ENCODE measurements around the gene MTF1.
A peak's percentile ranks its signal among the peaks of the same experiment; 100 is the strongest.

The MTF1 gene

DNA sequence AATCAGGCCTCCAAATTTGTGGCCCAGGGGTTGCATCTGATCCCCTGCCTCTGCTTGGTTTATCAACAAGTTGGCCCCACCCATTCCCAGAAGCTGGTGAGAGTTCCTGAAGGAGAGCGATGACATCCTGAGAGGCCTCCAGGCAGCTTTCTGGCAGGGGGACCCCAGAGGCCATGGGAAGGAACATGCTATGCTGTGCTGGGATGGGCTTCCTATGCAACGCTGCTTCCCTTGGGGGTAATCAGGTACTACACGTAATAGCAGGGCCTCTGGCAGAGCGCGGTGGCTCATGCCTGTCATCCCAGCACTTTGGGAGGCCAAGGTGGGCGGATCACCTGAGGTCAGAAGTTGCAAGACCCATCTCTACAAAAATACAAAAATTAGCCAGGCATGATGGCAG, 8.4 kb upstream of the MTF1 start:
- DNase-seq (ENCODE audit: low read depth in 2 of 2): no peak

DNA sequence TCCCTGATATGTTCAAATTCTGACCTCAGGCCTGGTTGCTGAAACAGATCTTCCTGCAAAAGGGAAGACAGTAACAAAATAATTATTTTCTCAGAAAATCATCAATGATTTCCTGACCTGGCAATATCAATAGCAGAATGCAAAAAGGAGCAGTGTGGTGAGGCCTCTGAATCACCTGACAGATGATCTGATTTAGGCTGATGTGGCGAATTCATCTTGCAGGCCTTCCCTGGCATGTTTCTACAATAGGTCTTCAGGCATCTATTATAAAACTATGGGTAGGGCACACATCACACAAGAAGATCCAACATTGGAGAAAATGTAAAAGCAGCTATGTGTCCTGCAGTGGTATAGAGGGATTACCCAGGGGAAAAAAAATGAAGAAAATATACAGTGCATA, 7.1 kb upstream of the MTF1 start:
- DNase-seq (ENCODE audit: low read depth in 2 of 2): no peak

DNA sequence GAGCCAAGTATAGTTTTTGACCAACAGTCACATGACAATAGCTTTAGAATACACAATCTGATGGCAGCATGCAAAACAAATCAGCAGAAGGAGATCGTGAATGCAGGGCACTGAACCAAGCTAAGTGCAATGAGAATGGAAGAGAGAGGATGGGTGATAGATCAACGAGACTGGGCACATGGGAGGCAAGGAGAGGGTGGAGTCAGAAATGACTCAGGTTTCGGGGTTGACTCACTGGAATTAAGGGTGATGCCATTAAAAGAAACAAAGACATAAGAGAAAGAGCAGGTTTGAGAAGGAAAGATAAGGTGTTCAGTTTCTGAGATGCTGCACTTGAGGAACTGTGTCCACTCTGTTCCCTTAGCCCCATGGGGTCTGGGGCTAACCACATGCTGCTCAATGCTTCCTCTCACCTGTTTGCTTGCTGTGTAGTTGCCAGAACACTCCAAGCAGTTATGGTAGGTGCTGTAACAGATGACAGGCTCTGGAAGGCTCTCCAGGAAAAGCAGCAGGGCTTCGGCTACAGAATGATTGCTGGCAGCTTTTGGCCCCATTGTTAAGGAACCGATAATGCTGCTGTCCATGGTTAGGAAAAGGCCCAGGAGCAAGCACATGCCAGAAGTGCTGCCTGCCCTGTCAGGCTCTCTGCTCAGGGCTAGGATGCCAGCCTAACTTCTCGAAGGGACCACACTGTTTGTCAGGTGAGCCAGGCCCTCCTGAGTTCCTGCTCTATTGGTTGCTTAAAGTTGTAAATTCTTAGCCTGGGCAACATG, 6.1 kb upstream of the MTF1 start:
- DNase-seq (ENCODE audit: low read depth in 2 of 2): peak; percentile 18 to 25

DNA sequence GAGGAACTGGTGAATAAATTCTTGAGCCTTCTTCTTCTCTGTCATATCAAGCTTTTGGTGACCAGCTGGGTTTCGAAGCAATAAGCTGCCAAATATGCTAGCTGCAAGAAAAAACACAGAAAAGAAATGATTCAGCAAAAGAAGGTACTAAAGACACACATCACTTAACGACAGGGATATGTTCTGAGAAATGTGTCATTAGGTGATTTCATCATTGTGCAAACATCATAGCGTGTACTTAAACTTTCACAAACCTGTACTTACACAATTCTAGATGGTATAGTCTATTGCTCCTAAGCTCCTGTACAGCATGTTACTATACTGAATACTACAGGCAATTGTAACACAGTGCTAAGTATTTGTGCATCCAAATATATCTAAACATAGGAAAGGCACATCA, 2.9 kb upstream of the MTF1 start:
- DNase-seq (ENCODE audit: low read depth in 2 of 2): no peak

DNA sequence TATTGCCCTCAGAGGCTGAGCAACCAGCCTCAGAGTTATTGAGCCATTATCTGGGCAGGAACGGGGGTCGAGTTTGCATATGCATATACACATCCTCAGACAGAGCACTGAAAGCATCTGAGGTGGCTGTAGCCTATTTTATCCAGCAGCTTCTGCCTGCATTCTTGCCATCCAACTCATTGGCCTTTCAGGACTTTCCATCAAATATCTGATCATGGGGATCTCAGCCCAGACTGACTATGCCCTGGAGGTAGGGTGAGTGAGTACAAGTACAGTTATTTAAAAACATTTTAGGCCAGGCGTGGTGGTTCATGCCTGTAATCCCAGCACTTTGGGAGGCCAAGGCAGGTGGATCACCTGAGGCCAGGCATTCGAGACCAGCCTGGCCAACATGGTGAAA, 1.8 kb upstream of the MTF1 start:
- no peak for DNase-seq (ENCODE audit: low read depth in 2 of 2)

DNA sequence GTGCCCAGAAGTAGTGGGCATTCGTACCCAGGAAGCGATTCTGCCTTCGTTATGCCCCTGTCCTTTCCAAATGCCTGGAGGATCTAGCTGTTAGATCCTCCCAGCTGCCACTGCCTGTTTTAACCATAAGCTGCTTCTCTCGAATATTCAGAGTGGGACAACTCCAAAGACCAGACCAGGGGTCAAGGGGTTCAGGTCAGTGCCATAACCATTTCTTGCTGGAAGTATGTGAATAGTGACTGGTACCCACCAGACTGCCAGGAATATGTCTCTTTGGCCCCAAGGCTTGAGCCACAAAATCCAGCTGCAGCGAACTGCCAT, 914 bp upstream of the MTF1 start:
- no peak for DNase-seq (ENCODE audit: low read depth in 2 of 2)

DNA sequence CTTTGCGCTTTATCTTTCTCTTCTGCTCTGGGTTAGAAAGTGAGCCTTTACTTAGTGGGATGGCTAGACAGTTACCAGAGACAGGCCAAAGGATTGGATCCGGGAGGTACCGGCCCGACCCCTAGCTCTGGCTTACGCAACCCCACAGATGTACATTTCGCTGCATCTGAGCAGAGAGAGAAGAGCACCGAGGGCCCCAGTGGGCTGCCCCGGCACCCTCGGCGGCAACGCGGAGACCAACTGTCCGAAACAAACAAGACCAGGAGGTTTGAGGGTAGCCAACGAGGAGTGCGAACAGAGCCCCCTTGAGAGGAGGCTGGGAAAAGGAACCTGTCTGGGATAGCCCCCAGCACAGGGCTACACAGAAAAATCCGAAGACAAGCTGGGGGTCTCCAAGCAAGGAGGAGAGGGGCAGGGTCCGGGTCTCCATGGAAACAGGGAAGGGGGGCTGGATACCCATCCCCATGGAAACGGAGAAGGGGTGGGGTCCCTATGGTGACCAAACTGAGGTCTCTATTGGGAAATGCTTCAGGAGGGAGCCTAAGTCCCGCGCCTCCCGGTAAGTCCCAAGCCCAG, 373 bp downstream of the MTF1 start:
- no peak for DNase-seq (ENCODE audit: low read depth in 2 of 2)

DNA sequence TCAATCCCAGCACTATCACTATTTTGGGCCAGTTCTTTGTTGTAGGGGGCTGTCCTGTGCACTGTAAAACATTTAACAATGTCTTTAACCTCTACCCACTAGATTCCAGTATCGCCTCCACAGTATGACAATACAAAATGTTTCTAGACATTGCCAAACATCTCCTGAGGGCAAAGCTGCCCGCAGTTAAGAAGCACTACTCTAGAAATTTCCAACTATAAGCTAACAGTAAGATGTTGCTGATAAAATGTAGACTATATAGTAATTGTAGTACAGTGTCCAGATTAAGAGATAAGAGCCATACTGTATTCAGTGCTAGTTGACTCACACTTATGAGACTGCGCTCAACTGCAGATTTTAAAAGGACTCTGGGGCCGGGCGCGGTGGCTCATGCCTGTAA, 5.0 kb downstream of the MTF1 start:
- no peak for DNase-seq (ENCODE audit: low read depth in 2 of 2)

DNA sequence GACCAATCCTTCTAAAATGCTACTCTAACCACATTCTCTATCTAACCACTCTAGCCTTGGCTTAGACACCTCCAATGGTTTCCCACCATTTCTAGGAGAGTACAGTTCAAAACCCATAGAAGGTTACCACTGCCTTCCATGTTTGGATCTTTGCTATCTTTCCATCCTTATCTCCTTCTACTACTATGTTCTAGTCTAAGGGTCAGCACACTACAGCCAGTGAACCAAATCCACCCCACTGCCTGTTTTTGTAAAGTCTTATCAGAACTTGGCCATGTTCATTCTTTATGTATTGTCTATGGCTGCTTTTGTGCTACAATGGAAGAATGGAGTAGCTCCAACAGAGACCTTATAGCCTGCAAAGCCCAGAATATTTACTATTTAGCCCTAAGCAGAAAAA, 6.2 kb downstream of the MTF1 start:
- no peak for DNase-seq (ENCODE audit: low read depth in 2 of 2)

DNA sequence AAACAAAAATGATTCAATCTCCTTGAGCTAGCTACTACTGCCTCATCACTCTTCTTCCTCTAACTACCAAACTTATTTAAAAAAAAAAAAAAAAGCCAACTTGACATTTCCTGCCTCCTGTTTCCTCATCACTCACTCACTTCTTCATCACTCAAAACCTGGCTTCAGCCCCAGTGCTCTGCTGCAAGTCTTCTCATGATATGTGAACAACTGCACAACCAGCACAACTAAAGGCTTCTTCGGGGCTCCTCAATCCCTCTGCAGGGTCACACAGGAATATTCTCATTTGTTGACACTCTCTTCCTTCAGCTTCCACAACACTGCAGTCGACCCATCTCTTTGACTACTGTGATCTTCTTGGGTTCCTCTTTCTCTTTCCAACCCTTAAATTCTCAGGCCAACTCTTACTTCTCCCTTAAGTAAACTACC, 7.6 kb downstream of the MTF1 start:
- no peak for DNase-seq (ENCODE audit: low read depth in 2 of 2)

DNA sequence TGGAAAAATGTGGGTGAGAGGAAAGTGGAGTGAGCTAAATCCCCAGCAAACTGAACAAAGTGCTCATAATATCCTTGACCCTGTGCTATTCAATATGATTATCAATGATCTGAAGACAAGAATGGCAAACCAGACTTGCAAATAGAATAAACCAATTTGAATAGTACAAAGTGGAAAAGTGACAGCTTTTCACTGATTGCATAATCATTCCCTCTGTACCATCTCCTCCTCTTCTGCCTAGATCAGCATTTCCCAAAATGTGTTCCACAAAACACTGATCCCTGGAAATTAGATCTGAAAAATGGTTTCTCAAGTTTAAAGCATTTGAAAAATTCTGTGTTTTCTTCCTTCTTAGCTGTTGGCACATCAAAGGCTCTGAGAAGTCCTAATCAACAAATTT, 8.1 kb downstream of the MTF1 start:
- DNase-seq (ENCODE audit: low read depth in 2 of 2): no peak

DNA sequence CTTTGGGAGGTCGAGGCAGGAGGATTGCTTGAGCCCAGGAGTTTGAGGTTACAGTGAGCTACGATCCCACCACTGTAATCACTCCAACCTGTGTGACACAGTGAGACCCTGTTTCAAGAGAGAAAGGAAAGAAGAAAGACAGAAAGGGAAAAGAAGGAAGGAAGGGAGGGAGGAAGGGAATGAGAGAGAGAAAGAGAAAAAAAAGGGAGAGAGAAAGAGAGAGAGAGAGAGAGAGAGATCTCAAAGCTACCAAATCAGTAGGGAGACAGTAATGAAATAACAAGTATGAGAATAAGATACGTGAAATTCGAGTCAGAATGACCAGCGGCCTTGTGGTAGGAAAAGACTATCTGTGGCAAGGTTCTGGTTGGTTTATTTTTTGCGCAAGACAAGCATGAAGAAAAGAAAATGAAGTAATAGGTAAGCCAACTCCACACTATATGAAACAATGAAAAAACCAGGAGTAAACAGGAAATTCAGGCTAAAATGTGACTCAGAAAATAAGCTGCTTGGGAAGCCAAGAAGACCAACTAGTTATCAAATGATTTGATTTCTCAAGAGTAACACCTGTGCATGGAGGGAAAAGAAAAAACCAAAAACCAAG, 8.9 kb downstream of the MTF1 start:
- no peak for DNase-seq (ENCODE audit: low read depth in 2 of 2)

DNA sequence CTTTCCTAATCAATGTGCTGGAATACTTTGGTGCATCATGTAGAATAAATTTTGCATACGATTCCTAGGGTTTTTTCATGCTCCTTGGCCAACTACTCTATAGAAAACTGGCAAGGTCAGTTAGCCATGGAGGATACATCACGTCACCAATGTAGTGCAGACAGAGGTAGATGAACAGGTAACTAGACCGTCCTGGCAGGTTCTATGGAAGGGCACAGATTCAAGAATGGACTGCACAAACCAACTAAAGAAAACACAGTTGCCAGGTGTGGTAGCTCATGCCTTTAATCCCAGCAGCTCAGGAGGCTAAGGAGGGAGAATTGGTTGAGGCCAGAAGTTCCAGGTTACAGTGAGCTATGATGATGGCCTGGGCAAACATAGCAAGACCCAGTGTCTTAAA, 9.9 kb downstream of the MTF1 start:
- no peak for DNase-seq (ENCODE audit: low read depth in 2 of 2)

DNA sequence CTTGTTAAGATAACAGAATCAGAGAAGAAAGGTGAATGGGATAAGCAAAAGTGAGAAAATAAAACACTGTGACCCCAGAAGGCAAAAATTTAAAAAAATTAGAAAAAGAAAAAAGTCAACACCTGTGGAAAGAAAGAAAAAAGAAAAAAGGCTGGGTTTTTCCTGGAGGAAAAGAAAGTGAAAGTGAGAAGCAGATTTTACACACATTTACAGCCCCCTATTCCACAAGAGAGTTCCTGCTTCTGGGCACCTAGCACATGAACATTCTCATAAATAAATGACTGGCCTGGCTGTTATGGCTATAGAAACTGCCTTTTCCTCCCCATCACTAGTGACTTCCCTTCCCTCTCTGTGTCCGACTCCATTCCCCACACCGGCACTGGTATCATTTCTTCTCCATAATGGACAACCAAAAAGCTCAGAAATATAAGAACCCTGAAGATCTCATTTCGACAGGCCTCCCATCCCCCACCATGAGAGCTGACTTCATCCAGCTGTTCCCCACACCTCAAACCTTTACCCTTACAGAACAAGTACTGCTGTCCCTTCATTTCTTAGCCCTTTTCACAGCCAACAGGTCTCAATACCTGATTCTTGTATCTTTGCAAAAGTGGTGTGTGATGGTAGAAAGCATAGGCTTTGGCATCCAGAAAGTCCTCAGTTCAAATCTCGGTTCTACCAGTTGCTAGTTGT, 12.6 kb downstream of the MTF1 start:
- no peak for DNase-seq (ENCODE audit: low read depth in 2 of 2)

DNA sequence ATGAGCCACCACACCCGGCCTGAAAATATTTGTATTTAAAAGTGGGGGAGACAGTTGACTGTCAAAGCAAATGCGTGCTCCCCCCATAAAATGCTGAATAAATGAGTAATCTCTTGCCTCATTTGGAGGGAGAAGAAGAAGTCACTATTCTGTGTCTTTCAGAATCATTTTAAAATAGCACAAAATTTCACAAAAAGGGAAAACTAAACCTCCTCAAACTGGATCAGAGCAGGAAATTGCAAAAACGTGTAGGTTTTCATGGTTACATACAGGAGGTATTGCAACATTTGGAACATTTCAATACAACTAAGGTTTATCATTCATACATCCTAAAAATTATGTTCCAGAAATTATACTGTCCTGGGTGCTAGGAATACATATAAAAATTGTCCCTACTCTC, 13.6 kb downstream of the MTF1 start:
- no peak for DNase-seq (ENCODE audit: low read depth in 2 of 2)

DNA sequence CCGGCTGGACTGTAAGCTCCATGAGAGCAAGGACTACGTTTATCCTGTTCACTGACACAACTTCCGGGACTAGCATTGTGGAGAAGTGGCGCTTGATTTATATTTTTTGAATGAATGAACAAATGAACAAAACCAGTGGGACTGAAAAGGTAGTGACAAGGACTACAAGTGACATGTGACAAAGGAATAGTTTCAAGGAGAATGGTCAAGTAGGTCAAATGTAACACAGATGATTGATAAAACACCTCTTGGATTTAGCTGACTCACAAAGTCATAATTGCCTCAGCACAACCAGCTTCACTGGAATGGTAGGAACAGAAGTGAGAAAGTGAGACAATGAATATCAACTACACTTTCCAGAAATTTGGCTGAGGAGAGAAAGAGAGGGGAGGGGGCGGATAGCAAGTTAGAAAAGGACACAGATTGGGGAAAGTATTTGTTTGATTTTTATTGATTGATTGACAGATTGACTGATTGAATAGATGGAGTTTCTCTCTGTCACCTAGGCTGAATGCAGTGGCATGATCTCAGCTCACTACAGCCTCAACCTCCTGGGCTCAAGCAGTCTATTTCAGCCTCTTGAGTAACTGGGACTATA, 14.2 kb downstream of the MTF1 start:
- no peak for DNase-seq (ENCODE audit: low read depth in 2 of 2)

DNA sequence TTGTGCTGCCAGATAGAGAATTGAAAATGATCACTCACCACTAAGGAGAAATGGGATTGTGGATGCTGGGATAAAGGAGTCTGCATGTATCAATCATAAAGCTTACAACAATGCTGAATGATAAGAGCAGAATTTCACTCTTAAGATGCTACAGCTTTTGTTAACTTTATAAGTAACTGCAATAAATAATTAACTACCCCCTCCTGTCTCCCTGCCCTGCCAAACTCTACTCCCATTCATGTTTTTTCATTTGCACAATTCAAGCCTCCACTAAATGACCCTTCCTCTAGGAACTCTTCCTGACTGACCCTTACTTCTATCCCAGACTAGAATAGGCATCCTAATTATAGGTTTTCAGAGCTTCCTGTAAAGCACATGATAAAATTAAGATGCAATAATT, 14.9 kb downstream of the MTF1 start:
- no peak for DNase-seq (ENCODE audit: low read depth in 2 of 2)

DNA sequence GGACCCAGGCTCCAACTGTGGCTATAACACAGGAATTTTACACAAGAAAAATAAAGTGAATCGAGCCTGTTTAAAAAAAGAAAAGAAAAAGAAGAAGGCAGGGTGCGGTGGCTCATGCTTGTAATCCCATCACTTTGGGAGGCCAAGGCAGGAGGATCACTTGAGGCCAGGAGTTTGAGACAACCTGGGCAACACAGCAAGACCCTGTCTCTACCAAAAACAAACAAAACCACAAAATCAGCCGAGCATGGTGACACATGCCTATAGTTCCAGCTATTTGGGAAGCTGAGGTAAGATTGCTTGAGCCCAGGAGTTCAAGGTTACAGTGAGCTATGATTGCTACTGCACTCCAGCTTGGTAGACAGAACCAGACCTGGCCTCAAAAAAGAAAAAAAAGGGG, 17.7 kb downstream of the MTF1 start:
- no peak for DNase-seq (ENCODE audit: low read depth in 2 of 2)

DNA sequence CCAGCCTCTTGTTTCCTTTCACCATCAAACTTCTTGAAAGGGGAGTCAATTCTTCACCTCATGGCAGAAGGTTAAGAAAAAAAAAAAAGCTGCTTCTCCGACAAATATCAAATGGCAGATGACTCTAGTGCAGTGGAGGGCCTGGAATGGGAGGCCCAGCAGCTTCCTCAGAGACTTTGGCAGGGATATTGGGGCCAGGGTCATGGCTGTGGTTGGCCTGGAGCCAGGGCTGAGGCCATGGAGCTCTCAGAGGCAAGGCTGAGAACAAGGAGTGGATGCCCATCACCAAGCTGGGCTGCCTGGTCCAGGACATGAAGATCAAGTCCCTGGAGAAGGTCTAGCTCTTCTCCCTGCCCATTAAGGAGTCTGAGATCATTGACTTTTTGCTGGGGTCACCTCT, 18.7 kb downstream of the MTF1 start:
- DNase-seq (ENCODE audit: low read depth in 2 of 2): no peak

DNA sequence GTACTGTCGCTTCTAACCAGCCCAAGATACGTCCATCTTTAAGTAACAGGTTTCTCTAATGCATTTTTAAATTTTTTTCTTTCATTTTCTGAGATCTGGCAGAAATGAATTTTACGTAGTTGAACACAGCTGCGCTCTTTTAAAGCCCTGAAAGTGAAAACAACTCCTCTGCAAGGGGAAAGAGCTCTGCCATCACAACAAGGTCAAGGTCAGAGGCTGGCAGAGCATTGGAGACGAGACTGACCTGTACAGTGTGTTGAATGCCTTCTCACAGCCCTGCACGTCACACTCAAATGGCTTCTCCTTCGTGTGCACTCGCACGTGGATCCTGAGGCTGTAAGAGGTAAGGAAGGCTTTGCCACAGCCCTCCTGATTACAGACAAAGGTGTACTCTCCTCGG, 19.7 kb downstream of the MTF1 start:
- no peak for DNase-seq (ENCODE audit: low read depth in 2 of 2)

DNA sequence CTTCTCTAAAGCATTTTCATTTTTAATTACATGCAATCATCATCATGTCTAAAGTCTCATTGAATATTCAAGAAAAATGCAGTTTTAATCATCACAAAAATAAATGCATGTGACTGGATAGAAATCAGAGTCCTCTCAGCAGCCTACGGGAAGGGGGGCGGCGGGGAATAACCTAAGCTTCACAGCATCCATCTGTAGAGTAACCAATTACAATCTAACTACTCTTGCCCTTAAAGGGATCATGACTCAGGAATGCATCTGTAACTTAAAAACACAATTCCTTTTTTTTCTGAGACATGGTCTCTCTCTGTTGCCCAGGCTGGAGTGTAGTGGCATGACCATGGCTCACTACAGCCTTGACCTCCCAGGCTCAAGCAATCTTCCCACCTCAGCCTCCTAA, 22.6 kb downstream of the MTF1 start:
- DNase-seq (ENCODE audit: low read depth in 2 of 2): no peak

DNA sequence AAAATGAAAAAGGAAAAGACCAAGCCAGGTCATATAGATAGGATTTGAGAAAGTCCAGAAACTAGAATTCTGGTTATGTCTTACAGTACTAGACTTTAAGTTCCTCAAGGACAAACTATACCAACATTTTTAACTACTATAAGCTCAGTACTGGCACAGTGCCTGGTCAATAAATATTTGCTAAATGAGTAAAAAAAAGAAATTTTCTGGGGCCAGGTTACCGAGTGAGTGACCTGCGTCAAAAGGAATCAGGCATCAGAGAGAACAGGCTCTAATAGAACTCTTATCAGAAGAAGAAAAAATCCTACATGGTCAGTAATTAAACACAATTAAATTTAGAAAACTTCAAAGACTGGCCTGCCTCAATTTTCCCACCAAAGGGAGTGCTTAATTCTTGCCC, 27.6 kb downstream of the MTF1 start:
- DNase-seq (ENCODE audit: low read depth in 2 of 2): no peak

DNA sequence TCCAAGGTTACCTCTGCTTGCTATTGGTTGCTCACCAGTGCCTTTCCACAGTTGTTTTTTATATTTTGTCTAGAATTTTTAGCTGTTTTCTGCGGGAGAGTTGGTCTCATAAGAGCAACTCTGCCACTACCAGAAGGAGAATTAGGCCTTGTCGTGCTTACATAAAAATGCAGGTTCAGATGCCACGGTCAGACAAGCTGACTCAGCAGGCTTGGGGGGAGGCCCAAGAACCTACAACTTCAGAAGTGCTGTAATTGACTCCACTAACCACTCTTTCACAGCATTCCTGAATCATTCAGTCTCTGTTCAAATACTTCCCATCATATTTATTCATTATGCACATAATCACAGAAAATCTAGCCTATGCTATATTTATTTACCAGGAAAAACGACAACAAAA, 28.3 kb downstream of the MTF1 start:
- no peak for DNase-seq (ENCODE audit: low read depth in 2 of 2)

Data from stimulated activated CD4-positive, alpha-beta T cell treated with anti-CD3 and anti-CD28 coated beads, Interleukin-12 subunit alpha, Interleukin-12 subunit beta, amount 100 ng/mL, for 24 hours (primary cell).